Parathyroid adenoma (tissue), 2 donors: ENCODE data around the gene MAGI2.
"Not testable (repeated sequence)": the region's sequence is repeated elsewhere in the genome, so short reads cannot be mapped to it uniquely, and the experiment has no call there.

ENCODE experiments used
- H2AFZ ChIP-seq: fragments of 300-600 bp; sonication (generic); one replicate; pipeline ENCODE4 v1.7.0; 2017; ENCODE audit warnings: antibody characterized with exemption, mild to moderate bottlenecking
- H3K27ac ChIP-seq: fragments of 300-600 bp; sonication (generic); one replicate; pipeline ENCODE4 v1.7.0; 2017
- H3K27me3 ChIP-seq: fragments of 300-600 bp; sonication (generic); one replicate; pipeline ENCODE4 v1.7.0; 2017; ENCODE audit warnings: low read length; ENCODE audit not compliant: control insufficient read depth, insufficient read depth
- H3K36me3 ChIP-seq: fragments of 300-600 bp; sonication (generic); one replicate; pipeline ENCODE4 v1.7.0; 2017; ENCODE audit warnings: low read length; ENCODE audit not compliant: control insufficient read depth, insufficient read depth
- H3K4me1 ChIP-seq: fragments of 300-600 bp; sonication (generic); one replicate; pipeline ENCODE4 v1.7.0; 2017; ENCODE audit warnings: control low read depth
- H3K4me2 ChIP-seq: fragments of 300-600 bp; sonication (generic); one replicate; pipeline ENCODE4 v1.7.0; 2017; ENCODE audit warnings: low read length
- H3K4me3 ChIP-seq: fragments of 300-600 bp; sonication (generic); one replicate; pipeline ENCODE4 v1.7.0; 2017; ENCODE audit warnings: low read depth, low read length
- H3K79me2 ChIP-seq: fragments of 300-600 bp; sonication (generic); one replicate; pipeline ENCODE4 v1.7.0; 2017; ENCODE audit warnings: control low read depth
- H3K9ac ChIP-seq: fragments of 300-600 bp; sonication (generic); one replicate; pipeline ENCODE4 v1.7.0; 2017; ENCODE audit warnings: mild to moderate bottlenecking
- H3K9me3 ChIP-seq: fragments of 300-600 bp; sonication (generic); one replicate; pipeline ENCODE4 v1.7.0; 2017; ENCODE audit warnings: low read length; ENCODE audit not compliant: control insufficient read depth
- CTCF ChIP-seq: fragments of 300-600 bp; sonication (generic); IDR thresholded peaks from one replicate; pipeline ENCODE4 v1.7.0; 2017; ENCODE audit warnings: antibody characterized with exemption, mild to moderate bottlenecking
- donor health status: primary hyperparathyroidism.

MAGI2 gene

GRCh38 chr7:79078273-79078672, 375.2 kb downstream of the MAGI2 start:
- Histone ChIP-seq H2AFZ (no peak overlapping the region), H3K4me1 (no peaks in the 10 kb centered on the region)

GRCh38 chr7:79071187-79071586, 382.3 kb downstream of the MAGI2 start:
- not testable (repeated sequence) for H3K9me3 ChIP-seq, H3K79me2 ChIP-seq, H3K9ac ChIP-seq, H3K4me3 ChIP-seq, H3K36me3 ChIP-seq, H3K27me3 ChIP-seq, H3K4me2 ChIP-seq, H2AFZ ChIP-seq, H3K27ac ChIP-seq, H3K4me1 ChIP-seq

More at GRCh38 chr7:79078273-79078672, 375.2 kb downstream of the MAGI2 start:
- Histone ChIP-seq H3K9me3 (no peaks in the 10 kb centered on the region), H3K27ac (no peak overlapping the region), H3K9ac (no peak overlapping the region), H3K79me2 (no peaks in the 10 kb centered on the region), H3K4me3 (no peak overlapping the region), H3K4me2 (no peak overlapping the region), H3K36me3 (no peaks in the 10 kb centered on the region), H3K27me3 (no peaks in the 10 kb centered on the region)
- TF ChIP-seq CTCF = no peak

GRCh38 chr7:79064187-79064823, 389.2 kb downstream of the MAGI2 start:
- Histone ChIP-seq H3K4me3 (no peak overlapping the region), H3K36me3 (no peaks in the 10 kb centered on the region), H3K9me3 (no peaks in the 10 kb centered on the region), H3K4me2 (no peak overlapping the region), H3K9ac (no peak overlapping the region), H3K27me3 (no peaks in the 10 kb centered on the region), H2AFZ (no peak overlapping the region), H3K27ac (no peak overlapping the region), H3K79me2 (no peaks in the 10 kb centered on the region), H3K4me1 (no peaks in the 10 kb centered on the region)
- TF ChIP-seq CTCF = no peak

- Histone ChIP-seq H3K9ac (no peak overlapping the region), H3K9me3 (no peaks in the 10 kb centered on the region), H3K4me3 (no peak overlapping the region), H3K4me1 (no peaks in the 10 kb centered on the region), H3K4me2 (no peak overlapping the region), H3K79me2 (no peaks in the 10 kb centered on the region), H3K36me3 (no peaks in the 10 kb centered on the region), H2AFZ (no peak overlapping the region), H3K27me3 (no peaks in the 10 kb centered on the region), H3K27ac (no peak overlapping the region)
- TF ChIP-seq CTCF = peak; percentile 8
Measured at GRCh38 chr7:79063019-79063698, 390.3 kb downstream of the MAGI2 start.

- Histone ChIP-seq H3K36me3 (no peaks in the 10 kb centered on the region), H3K27ac (no peak overlapping the region), H2AFZ (no peak overlapping the region), H3K4me1 (no peaks in the 10 kb centered on the region), H3K79me2 (no peaks in the 10 kb centered on the region), H3K9me3 (no peaks in the 10 kb centered on the region), H3K4me3 (no peak overlapping the region), H3K9ac (no peak overlapping the region), H3K4me2 (no peak overlapping the region), H3K27me3 (no peaks in the 10 kb centered on the region)
- no peak for TF ChIP-seq CTCF
Measured at GRCh38 chr7:79060498-79060897, 393.0 kb downstream of the MAGI2 start.
